NT2/D1 (cell line): ENCODE measurements around the gene RAB26.
"Not testable (repeated sequence)": the region's sequence is repeated elsewhere in the genome, so short reads cannot be mapped to it uniquely, and the experiment has no call there.

Source experiments
- SUZ12 ChIP-seq: IDR thresholded peaks from 2 replicates; pipeline ENCODE4 v1.6.1; 2011; ENCODE audit not compliant: insufficient read length, insufficient read depth; ENCODE audit errors: extremely low read depth
- YY1 ChIP-seq: IDR thresholded peaks from 2 replicates; pipeline ENCODE4 v1.6.1; 2011; ENCODE audit not compliant: insufficient read length, insufficient read depth
- ZNF274 ChIP-seq: IDR thresholded peaks from 2 replicates; pipeline ENCODE4 v1.6.1; 2011; ENCODE audit warnings: mild to moderate bottlenecking, low read depth, low read length

DNA sequence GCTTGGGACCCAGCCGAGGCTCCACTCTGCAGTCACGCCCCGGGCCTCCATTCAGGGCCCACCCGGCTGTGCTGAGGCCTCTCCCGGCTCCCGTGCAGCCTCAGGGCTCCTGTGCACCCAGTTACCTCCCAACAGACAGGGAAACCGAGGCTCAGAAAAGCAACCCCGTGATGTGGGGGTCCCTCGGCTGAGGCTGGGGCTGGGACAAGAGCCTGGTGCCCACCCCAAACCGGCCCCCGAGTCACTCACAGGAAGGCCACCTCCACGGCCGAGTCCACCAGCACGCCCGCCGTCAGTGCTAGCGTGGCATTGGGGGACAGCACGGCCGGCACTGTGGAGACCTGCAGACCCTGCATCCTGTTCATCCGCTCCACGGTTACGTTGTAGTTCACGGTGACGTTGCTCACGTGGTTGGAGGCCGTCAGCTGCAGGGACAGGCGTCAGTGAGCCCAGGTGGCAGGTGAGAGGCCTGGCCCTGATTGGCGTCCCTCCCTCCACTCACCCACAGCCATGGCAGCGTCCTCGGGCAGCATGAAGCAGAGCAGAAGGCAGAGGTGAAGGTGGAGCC lies 35.8 kb upstream of the RAB26 start:
- not testable (repeated sequence) for TF ChIP-seq YY1, ZNF274, SUZ12
